ENCODE results near the gene SH2D7.

The SH2D7 gene

DNA sequence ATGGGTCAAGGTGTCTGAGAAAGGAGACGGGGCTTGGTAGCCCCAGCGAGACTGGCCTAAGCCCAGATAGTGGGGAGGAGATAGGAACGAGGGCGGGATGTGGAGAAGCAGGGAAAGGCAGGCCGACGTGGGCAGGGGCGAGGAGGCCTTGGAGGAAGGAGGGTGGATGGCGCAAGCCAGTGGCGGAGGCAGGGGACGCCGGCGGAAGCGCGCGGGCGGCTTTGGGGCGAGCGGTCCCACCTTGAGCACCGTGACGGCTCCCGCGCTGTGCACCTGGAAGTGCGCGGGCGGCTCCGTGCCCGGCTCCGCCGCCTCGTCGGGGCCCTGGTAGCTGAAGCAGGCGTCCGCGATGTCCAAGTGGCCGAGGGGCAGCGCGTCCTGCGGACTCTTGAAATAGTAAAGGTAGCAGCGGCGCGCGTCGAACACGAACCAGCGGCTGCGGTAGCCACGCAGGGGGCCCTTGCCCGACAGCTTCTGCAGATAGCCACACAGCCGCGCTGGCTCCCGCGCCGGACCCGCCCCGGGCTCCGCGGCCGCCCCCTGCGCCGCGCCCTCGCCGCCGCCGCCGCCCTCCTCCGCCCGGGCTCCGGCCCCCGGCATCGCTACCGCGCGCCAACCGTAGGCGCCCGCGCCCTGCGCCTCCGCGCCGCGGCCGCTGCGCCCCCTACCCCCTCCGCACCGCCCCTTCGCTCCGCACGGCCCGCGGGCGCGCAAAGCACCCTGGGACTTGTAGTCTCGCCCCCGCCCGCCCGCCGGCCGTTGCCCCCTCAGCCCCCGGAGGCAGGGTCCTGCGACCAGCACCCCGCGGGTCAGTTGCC lies 15.1 kb upstream of the SH2D7 start, which contains the start of gene TBC1D2B:
TBC1D2B (minus strand) TSS at position 659 of the 818 bp plus-strand sequence; CDS start at position 600, 59 bp downstream.
- H3K4me3 ChIP-seq (ENCODE audit: low read depth, low read length) = peak within 1 kb of the TSS; percentile 72

DNA sequence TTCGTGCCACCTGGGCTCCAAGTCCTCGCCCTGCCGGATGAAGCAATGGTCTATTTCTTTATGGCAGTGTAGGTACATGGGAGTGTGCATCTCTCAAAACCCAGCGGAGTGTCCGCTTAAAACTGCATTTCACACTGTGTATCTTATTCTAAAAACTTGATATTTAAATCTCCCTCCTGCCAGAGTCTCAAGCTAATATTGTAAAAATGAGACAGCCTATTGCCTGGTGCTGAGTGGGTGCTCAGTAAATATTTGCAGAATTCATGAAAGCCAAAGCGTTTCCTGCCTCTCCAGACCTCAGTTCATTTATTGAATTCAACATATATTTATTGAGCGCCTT lies 14.5 kb upstream of the SH2D7 start:
- H3K4me3 ChIP-seq (ENCODE audit: low read depth, low read length) = peak overlapping the region; percentile 29

DNA sequence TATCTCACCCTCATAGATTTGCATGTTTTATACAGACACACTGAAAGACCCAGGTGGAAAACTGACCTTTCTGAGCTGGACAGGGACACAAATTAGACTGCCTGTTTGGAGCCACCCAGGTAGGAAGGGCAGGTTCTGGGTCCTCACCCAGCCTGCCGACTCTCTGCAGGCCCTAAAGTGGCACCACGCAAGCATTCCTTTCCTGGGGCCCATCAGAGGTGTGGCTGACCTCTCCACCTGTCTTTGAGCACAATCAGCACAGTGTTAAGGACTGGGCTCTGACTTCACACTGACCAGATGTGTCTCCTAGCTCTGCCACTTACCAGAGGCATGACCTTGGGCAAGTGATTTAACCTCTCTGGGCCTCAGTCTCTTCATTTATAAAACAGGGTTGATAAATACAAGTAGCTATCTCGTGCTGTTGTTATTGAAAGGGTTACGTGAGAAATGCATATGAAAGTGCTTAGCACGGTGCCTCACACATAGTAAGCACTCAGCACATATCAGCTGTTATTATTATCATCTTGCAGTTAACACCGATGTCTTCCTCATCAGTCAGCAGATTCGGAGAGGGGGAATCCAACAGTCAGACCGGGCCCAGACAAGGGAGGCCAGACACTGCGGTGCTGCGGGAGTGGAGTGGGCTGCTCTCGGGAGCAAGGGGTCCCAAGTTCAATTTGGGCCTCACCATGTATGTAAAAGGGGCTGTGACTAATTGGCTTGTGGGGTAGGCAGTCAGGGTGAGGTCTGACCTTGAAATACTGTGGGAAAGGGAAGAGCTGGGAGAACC lies 12.9 kb upstream of the SH2D7 start:
- no peak overlapping the region for H3K4me3 ChIP-seq (ENCODE audit: low read depth, low read length)

DNA sequence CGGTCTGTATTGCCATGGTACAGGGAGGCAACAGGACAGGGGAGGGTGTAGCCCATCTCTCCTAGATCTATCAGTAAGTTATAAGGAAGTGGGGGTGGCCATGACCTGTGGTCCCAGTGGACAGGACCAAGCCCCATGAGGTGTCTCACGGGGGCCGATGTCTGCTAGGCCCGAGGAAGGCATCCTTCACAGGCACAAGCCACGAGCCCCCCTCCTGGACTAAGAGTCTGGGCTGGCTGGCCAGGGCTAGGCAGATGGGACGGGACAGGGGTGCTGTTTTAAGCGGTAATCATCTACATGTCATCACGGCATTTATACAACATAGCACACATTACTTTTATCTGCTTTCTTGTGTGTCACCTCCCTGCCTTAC lies 12.3 kb upstream of the SH2D7 start:
- no peak overlapping the region for H3K4me3 ChIP-seq (ENCODE audit: low read depth, low read length)

DNA sequence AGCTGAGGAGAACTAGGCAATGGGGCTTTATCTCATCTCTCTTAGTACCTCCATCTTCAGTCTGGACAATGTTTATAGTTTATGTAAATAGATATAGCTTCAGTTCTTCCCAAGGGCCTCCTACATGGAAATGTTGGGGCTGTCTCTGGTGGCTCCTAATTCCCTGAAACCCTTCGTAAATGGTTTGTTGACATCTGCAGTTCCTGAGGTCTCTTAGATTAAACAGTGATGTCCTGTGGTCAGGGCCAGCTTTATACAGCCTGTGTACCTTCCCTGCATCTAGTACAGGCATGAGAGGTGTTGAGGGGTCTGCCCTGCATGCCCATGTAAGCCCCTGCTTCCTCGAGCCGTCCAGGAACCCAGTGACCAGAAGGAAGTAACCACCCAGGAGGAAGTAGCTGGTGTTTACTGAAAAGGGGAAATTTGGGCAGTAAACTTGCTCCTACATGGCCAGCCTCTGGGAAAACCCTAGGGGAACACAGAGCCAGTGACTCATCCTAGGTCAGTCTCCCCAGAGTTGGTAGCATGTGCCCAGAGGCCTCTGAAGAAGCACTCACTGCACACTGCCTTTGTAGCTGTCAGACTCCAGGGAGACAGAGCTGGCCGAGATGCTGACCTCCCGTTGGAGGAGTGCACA lies 10.1 kb upstream of the SH2D7 start:
- no peak overlapping the region for H3K4me3 ChIP-seq (ENCODE audit: low read depth, low read length)

DNA sequence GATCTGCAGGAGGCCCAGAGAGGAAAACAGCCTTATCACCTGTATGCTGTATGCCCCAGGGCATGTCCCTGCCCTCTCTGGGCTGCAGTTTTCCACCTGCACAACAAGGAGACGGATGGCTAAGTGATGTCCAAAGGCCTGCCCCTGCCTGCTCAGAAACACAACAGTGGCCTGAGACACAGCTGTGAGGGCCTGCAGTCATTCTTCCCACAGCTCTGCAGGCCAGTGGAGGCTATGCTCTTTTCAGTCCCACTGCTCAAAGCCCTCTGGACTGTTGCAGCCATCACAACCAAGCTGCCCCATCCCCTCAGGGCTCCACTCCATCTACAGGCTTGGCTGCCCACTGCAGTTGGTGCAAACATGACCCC lies 9.6 kb upstream of the SH2D7 start:
- H3K4me3 ChIP-seq (ENCODE audit: low read depth, low read length) = no peak overlapping the region

DNA sequence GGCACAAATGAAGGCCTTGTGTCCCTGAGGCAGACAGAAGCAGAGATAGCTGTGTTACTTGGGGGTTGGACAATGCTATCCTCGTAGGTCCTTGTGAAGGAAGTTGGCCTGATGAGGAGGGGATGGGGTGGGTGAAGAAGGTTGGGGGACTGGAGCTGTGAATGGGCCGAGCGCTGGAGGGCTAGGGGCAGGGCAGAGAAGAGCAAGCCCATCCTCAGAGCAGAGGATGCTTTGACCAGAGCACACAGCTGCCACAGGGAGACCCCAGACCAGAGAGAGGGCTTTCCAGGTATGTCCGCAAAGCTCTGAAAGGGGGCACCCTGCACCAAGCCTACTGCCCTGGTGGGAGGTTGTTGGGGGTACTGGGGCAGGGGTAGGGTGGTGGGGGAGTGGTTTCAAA lies 9.2 kb upstream of the SH2D7 start:
- no peak overlapping the region for H3K4me3 ChIP-seq (ENCODE audit: low read depth, low read length)

DNA sequence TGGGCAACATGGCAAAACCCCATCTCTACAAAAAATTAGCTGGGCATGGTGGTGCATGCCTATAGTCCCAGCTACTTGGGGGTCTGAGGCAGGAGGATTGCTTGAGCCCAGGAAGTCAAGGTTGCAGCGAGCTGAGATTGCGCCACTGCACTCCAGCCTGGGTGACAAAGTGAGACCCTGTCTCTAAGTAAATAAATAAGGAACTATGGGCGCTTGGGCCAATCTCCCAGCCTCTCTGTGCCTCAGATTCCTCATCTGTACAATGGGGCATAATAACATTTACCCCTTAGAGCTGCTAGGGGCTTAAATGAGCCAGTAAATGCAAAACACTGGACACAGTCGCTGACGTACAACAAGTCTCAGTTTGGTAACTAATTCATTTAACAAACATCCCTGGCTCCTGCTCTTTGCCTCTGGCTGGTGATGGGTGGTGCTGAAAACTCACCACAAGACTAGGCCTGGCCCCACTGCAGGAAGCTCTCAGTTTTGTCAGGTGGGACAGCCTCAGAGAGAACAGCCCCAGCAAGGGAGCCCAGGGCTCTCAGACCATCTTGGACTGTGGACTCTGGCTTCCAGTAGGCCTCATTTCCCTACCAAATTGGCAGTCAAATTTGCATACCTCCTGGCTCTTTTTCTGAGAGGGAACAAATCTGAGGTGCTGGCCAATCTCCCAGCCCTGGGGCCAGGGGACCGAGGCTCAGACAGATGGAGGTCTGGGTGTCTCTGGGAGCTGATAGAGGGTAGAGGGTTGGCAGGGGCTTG lies 8.5 kb upstream of the SH2D7 start:
- no peak overlapping the region for H3K4me3 ChIP-seq (ENCODE audit: low read depth, low read length)

DNA sequence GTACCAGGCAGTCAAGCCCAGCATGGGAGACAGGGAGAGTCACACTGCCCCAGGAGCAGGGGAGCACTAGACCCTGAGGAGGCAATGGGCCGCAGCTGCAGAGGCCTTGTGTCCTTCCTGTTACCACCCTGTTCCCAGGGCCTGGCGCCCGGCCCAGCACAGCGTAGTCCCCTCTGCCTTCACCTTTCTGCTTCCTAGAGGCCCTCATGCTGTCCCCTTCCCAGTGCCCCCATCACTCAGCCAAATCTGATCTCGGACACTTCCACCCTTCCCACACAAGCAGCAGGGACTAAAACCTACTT lies 8.0 kb upstream of the SH2D7 start:
- H3K4me3 ChIP-seq (ENCODE audit: low read depth, low read length) = no peak overlapping the region

DNA sequence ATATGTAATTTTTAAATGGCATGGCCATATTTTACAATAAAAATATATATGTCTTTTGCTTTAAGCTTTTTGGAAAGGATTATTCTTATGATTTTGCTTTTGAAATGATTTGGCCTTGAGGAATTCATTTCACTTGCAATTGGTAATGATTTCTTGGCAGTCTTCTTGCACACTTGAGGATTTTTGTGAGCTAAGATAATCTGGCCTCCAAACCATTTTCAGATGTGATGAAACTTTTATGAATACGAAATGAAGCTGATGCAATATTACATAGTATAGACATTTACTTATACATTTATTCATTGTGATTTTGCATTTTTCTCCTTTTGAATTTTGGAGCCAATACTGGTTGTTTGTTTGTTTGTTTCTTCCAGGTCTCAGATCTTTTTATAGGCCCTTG lies 6.4 kb upstream of the SH2D7 start:
- no peak overlapping the region for H3K4me3 ChIP-seq (ENCODE audit: low read depth, low read length)

DNA sequence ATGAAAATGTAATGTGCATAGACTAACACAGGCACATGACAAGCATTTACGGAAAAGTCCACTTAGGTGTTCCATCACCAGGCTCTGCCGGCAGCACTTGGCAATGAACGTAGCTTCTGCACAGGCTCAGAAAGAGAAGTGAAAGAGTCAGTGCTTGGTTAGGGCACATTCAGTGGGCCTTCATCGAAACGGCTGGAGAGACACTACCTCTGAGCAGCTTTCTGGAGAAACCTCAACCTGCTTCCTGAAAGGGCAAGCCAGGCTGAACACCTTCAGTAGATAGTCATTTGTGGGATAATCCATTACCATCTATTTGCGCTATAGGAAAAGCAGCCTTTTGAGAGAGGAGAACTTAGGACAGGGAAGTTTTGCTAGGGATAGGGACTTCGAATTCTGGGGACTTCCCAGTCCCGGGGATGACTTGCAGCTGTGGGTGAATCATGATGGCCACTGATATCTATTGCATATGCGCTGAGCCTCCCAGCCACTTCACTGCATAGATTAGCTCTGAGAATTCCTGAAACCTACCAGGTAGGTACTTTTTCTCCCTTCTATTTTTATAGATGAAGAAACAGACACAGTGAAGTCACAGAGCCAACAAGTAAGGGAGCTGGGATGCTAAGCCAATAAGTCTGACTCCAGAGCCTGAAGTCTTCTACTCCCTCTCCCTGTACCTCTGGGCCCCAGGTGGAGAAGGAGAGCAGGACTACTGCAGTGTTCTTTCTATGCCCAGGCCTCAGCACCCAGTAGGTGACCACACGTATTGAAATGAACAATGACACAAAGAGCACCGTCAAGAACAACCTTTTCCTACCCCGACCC lies 4.2 kb upstream of the SH2D7 start:
- H3K4me3 ChIP-seq (ENCODE audit: low read depth, low read length) = no peak overlapping the region

DNA sequence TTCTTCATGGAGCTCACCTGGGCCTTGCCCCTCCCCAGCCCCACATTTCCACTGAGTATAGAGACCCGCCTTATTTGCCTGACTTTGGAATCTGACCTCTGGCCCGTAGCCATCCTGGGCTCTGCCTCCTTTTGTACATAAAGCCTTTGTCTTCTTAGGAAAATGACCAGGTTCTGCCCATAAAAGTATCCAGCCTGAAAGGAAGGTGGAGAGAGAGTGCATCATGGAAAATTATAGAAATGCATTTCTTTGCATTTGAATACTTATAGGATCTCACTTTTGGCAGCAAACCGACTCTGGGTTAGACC lies 3.6 kb upstream of the SH2D7 start:
- no peak overlapping the region for H3K4me3 ChIP-seq (ENCODE audit: low read depth, low read length)

DNA sequence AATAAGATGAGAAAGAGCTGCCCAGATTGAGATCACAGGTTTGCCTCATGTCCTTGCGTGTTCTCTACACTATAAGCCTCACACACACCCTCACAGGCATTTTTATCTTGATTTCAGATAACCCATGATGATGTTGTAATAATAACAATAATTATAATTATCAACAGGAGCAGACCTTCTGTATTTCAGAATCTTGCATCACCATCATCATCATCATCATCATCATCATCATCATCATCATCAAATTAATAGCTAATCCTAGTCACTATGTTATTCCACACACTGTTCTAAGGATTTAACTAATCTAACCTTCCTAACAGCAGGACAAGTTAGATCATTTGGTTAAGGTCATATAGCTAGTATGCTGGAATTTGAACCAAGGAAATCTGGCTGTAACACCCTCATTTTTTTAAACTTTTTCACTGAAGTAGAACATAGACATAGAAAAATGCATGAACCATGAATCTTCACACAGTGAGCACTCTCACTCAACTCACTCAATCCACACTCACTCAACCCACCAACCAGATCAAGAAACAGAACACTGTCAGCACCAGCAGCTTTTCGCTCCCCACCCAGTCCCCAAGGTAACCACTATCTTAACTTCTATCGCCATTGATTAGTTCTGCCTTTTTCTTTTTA lies 1.8 kb upstream of the SH2D7 start:
- no peak overlapping the region for H3K4me3 ChIP-seq (ENCODE audit: low read depth, low read length)

DNA sequence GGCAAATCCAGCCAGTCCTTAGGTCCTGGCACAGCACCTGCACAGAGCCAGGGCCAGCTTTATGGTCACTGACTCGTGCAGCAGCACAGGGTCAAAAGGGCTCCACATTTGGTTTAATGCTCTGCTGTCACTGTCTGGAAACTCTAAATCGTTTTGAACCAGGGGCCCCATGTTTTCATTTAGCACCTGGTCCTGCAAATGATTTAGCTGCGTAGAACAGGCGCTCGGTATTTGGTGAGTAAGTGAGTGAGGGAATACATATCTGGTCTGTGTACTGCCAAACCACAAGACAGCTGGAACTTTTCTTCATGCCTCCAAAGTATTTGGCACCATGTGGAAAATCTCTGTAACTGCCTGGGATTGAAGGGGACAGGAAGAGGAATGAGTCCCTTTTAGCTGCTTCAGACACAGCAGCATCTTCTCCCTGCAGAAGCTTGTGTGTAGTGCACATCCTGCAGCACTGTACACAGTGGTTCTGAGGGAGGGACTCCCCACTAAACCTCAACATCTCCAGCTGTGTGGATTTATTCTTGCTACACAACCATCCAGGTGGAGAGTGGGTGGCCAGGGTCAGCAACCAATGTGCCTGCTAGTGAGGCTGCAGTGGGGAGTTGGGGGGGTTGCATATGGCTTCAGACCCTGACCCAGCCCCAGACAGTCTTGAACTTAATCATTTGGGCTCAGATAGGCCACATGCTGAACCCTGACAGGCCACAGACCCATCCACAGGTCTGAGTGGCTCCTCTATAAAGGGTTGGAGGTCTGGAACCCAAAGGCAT lies 1.1 kb downstream of the SH2D7 start:
- H3K4me3 ChIP-seq (ENCODE audit: low read depth, low read length) = no peak overlapping the region

DNA sequence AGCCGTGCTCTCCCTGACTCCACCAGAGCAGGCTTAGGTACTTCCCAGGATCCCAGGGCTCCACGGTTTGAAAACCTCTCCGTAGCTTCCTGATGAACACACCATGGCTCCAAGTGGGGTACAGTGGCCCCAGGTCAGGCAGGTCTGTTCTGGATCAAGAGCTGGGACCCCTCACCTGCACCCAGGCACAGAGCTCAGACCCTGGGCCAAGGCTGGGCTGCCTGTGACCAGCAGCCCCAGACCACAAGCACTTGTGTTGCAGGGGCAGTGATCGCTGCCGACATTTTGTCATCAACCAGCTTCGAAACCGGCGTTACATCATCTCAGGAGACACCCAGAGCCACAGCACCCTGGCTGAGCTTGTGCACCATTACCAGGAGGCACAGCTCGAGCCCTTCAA lies 5.3 kb downstream of the SH2D7 start:
- H3K4me3 ChIP-seq (ENCODE audit: low read depth, low read length) = no peak overlapping the region

DNA sequence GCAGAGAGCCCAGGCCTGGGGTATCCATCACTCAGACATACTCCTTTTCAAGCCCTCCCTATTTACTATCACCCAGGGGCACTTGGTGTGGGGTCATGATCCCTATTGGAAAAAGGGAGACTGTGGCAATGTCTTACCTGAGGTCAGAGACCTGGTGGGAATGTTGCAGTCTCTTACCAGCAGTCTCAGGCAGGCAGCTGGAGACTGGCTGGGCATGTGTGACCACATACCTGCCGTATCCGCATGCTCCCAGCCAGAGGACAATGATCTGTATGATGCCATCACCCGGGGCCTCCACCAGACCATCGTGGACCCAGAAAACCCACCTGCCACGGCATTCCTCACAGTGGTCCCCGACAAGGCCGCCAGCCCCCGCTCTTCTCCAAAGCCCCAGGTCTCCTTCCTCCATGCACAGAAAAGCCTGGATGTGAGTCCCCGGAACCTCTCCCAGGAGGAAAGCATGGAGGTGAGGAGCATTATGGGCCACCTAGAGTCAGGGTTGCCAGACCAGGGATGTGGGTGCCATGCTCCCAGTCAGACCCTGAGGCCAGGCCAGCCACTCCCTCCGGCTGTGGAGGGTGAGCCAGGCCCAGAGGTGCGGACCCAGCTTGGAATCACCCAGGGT lies 5.9 kb downstream of the SH2D7 start:
- H3K4me3 ChIP-seq (ENCODE audit: low read depth, low read length) = no peak overlapping the region

DNA sequence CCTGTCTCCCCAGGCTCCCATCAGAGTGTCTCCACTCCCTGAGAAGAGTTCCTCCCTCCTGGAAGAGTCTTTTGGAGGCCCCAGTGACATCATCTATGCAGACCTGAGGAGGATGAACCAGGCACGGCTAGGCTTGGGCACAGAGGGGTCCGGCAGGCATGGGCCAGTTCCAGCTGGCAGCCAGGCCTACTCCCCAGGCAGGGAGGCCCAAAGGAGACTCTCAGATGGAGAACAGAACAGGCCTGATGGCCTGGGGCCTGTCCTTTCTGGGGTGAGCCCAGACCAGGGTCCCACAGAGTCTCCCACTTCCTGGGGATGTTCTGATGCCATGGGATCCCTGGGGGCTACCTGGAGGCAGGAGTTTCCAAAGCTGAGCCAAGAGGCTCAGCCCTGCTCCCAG lies 8.5 kb downstream of the SH2D7 start:
- no peak overlapping the region for H3K4me3 ChIP-seq (ENCODE audit: low read depth, low read length)

DNA sequence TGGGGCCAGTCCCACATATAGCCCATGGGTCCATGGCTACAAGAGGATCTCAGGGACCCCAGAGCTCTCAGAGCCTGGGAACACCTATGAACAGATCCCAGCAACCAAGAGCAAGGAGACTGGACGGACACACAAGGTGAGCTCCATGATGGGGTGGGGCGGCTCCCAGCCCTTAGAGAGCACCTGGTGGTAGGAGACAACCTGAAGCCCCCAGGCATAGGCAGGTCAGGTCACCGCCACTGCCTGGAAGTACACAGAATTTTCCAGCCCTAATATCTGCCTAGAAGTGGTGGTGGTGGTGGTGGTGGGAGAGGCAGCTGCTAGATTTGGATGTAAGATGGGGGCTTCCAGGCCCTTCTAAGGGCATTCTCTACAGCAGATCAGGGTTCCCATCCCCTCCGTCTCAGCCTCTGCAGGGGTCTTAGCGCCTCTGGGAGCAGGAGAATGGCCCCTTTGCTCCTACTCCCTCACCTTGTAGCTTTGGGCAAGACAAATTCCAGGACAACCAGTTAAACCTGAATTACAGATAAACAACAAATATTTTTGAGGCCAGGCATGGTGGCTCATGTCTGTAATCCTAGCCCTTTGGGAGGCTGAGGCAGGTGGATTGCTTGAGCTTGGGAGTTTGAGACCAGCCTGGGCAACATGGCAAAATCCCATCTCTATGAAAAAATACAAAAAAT lies 9.2 kb downstream of the SH2D7 start:
- no peak overlapping the region for H3K4me3 ChIP-seq (ENCODE audit: low read depth, low read length)

DNA sequence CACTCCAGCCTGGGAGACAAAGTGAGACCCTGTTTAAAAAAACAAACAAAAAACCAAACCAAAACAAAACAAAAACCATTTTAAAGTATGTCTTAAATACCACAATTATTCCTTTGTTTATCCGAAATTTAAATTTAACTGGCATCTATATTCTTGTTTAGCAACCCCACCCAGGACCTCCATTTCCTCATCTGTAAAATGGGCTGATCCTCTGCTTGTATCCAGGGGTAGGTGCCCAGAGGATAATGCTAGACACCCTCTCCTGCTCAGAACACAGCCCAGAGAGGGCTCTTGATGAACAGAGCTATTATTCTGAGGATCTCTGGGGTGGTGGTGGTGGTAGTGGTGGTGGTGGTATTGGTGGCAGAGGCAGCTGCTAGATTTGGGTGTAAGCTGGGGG lies 9.8 kb downstream of the SH2D7 start:
- H3K4me3 ChIP-seq (ENCODE audit: low read depth, low read length) = no peak overlapping the region

All from iPS-11a (cell line).